K562 (cell line): ENCODE measurements around the gene EXOC3L1. TPM values are rescaled to one million over a fixed set of nuclear protein-coding genes. Genes with fewer than 3 reads are reported as not detected.

Source experiments
- CTCFL ChIP-seq: IDR thresholded peaks from 2 replicates; pipeline ENCODE4 v1.6.1; 2011; ENCODE audit warnings: borderline replicate concordance, low read depth, mild to moderate bottlenecking, moderate library complexity, low read length; ENCODE audit not compliant: insufficient read depth, poor library complexity, severe bottlenecking
- ESRRA ChIP-seq: fragments of 450-650 bp; IDR thresholded peaks from 2 replicates; pipeline ENCODE4 v1.6.1; 2014; ENCODE audit warnings: low read depth, mild to moderate bottlenecking, moderate library complexity, borderline replicate concordance
- ETV5 ChIP-seq: sonication (generic); formaldehyde crosslinking; IDR thresholded peaks from 2 replicates; pipeline ENCODE4 v1.4.0; 2020; ENCODE audit warnings: low read depth, mild to moderate bottlenecking, missing genetic modification reagents
- FUS ChIP-seq: fragments of 200-400 bp; formaldehyde crosslinking; optimal IDR thresholded peaks from 2 replicates; pipeline ENCODE3; 2017; ENCODE audit warnings: low read depth, low read length
- L3MBTL2 ChIP-seq: fragments of 450-650 bp; IDR thresholded peaks from 2 replicates; pipeline ENCODE4 v1.6.1; 2016; ENCODE audit warnings: mild to moderate bottlenecking, moderate library complexity
- RBBP5 ChIP-seq: fragments of 200-600 bp; sonication (generic); IDR thresholded peaks from 2 replicates; pipeline ENCODE4 v1.6.1; 2012; ENCODE audit warnings: borderline replicate concordance, mild to moderate bottlenecking, low read length, control low read depth, inconsistent platforms; ENCODE audit not compliant: insufficient read depth, poor library complexity, severe bottlenecking
- SETDB1 ChIP-seq: IDR thresholded peaks from one replicate; pipeline ENCODE4 v1.6.1; 2012; ENCODE audit warnings: low read length, control low read depth, inconsistent platforms
- TCF7 ChIP-seq: sonication (generic); IDR thresholded peaks from 2 replicates; pipeline ENCODE4 v1.6.1; 2016; ENCODE audit warnings: antibody characterized with exemption, borderline replicate concordance
- ZBTB7A ChIP-seq: IDR thresholded peaks from 2 replicates; pipeline ENCODE4 v1.6.1; 2011; ENCODE audit warnings: low read depth, mild to moderate bottlenecking, low read length, moderate library complexity, borderline replicate concordance; ENCODE audit not compliant: control insufficient read depth
- ZFP36 ChIP-seq: fragments of 150-350 bp; IDR thresholded peaks from 2 replicates; pipeline ENCODE4 v1.6.1; 2018; ENCODE audit warnings: low read length, low read depth; ENCODE audit not compliant: partially characterized antibody
- ZKSCAN1 ChIP-seq: fragments of 150-350 bp; IDR thresholded peaks from 2 replicates; pipeline ENCODE4 v1.6.1; 2016; ENCODE audit warnings: low read depth, low read length
- polyA plus RNA-seq, 8 experiments: library from polyadenylated mRNA; depleted of rRNA in 4 of 8; stranded (reverse) in 5 of 8; unstranded in 3 of 8; fragments of >200 nt; fragmentation: Nextera tagmentation in 2 of 8; fragmentation: Illumina TruSeq in 1 of 8; extraction: Ambion mirVana in 2 of 8; extraction: Trizol in 1 of 8; gene quantifications; 2 replicates each; pipeline versions ENCODE4 v1.2.1 to v1.2.3, GENCODE V29; 2011 to 2014; ENCODE audit warnings: inconsistent platforms in 1 of 8, missing spikeins in 1 of 8
- total RNA-seq, 7 experiments: library from RNA; depleted of rRNA in 6 of 7; stranded (reverse); fragments of >200 nt in 6 of 7; fragmentation: Illumina TruSeq in 2 of 7; extraction: Trizol in 2 of 7; gene quantifications; 2 replicates each; pipeline versions ENCODE4 v1.2.1 to v1.2.3, GENCODE V29; 2011 to 2021; ENCODE audit warnings: low replicate concordance in 1 of 7
- TF ChIP-seq, protein P1 (sequence below), 2 experiments: fragments of 450-650 bp; formaldehyde crosslinking in 1 of 2; IDR thresholded peaks; 2 replicates each; pipeline versions ENCODE4 v1.4.0 to v1.6.1; 2014 to 2020; ENCODE audit warnings: mild to moderate bottlenecking in 2 of 2, borderline replicate concordance in 1 of 2, low read depth in 1 of 2
- TF ChIP-seq, protein P2 (sequence below): sonication (generic); formaldehyde crosslinking; IDR thresholded peaks from 2 replicates; pipeline ENCODE4 v1.8.1; 2023; ENCODE audit warnings: mild to moderate bottlenecking, missing genetic modification reagents

The EXOC3L1 gene
- total and polyA plus RNA-seq, 9 of the 15 experiments (the other 6 are each of a cell fraction or from before 2014, with no cell fraction given): 0.08 TPM; not detected in 8

DNA sequence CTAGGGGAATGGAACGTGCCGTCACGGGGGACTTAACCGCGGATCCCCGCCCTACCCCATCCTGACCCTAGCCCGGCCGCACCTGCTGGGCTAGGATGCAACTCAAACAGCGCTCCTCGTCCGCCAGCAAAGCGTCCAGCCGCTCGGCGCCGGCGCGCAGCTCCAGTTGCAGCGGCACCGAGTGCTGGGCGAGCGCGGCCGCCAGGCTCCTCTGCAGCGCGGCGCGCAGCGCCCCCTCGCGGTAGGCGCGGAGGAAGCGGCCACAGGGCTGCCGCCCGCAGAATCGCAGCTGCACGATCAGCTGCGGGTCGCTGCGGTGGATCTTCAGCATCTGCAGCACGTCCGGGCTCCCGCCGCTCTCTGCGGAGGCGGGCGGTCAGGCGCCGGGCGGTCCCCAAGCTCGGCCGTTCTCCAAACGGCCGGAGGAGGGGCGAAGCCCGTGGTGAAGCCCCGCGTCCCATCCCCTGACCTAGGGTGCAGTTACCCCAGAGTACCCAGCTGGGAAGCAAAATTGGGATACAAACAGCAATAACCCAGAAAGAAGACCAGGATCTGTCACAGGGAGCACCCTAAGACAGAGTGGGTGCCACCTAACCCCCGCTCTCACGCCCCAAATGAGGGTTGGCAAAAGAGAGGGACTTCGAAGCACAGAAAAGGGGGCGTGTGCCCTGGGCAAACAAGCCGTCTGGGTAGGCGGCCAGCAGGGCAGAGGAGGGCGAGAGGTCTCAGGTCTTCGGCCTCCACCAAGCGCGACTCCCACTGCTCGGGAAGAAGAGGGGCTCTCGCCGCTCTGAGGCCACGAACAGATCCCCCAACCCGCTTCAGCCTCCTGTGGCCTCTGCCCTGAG, 34.4 kb downstream of the EXOC3L1 start (continued):
- TF ChIP-seq CTCFL (peak; percentile 80), ZFP36 (peak; percentile 3), L3MBTL2 (peak; percentile 54; the same call in 1 of the 2 replicates), ZBTB7A (peak; percentile 50; the same call in 1 of the 2 replicates), FUS (peak; percentile 87), ZKSCAN1 (peak; percentile 54; the same call in 1 of the 2 replicates), RBBP5 (peak; percentile 41), SETDB1 (no peak), TCF7 (no peak), ETV5 (CRISPR knock-in tag) (0 out of 2 replicates have a peak, but pooled peaks have one; percentile 48), ESRRA (peak; percentile 51; the same call in 1 of the 2 replicates)
- TF ChIP-seq, protein P1, sequence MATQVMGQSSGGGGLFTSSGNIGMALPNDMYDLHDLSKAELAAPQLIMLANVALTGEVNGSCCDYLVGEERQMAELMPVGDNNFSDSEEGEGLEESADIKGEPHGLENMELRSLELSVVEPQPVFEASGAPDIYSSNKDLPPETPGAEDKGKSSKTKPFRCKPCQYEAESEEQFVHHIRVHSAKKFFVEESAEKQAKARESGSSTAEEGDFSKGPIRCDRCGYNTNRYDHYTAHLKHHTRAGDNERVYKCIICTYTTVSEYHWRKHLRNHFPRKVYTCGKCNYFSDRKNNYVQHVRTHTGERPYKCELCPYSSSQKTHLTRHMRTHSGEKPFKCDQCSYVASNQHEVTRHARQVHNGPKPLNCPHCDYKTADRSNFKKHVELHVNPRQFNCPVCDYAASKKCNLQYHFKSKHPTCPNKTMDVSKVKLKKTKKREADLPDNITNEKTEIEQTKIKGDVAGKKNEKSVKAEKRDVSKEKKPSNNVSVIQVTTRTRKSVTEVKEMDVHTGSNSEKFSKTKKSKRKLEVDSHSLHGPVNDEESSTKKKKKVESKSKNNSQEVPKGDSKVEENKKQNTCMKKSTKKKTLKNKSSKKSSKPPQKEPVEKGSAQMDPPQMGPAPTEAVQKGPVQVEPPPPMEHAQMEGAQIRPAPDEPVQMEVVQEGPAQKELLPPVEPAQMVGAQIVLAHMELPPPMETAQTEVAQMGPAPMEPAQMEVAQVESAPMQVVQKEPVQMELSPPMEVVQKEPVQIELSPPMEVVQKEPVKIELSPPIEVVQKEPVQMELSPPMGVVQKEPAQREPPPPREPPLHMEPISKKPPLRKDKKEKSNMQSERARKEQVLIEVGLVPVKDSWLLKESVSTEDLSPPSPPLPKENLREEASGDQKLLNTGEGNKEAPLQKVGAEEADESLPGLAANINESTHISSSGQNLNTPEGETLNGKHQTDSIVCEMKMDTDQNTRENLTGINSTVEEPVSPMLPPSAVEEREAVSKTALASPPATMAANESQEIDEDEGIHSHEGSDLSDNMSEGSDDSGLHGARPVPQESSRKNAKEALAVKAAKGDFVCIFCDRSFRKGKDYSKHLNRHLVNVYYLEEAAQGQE (IDR thresholded peaks at IDR 0.05; ENCODE audit: borderline replicate concordance): peak; percentile 90
- TF ChIP-seq, protein P1 (CRISPR knock-in tag; IDR thresholded peaks at IDR 0.05; ENCODE audit: low read depth): no peak
- TF ChIP-seq, protein P2, sequence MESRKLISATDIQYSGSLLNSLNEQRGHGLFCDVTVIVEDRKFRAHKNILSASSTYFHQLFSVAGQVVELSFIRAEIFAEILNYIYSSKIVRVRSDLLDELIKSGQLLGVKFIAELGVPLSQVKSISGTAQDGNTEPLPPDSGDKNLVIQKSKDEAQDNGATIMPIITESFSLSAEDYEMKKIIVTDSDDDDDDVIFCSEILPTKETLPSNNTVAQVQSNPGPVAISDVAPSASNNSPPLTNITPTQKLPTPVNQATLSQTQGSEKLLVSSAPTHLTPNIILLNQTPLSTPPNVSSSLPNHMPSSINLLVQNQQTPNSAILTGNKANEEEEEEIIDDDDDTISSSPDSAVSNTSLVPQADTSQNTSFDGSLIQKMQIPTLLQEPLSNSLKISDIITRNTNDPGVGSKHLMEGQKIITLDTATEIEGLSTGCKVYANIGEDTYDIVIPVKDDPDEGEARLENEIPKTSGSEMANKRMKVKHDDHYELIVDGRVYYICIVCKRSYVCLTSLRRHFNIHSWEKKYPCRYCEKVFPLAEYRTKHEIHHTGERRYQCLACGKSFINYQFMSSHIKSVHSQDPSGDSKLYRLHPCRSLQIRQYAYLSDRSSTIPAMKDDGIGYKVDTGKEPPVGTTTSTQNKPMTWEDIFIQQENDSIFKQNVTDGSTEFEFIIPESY (CRISPR knock-in tag): peak; percentile 69; the same call in 1 of the 2 replicates
